GM19193 (cell line): ENCODE data around the gene HOMER2.

Source experiments
- POLR2A ChIP-seq: IDR thresholded peaks from 4 replicates; pipeline ENCODE4 v1.6.1; 2011; ENCODE audit not compliant: insufficient read depth, insufficient read length; ENCODE audit errors: extremely low read depth

HOMER2 gene

DNA sequence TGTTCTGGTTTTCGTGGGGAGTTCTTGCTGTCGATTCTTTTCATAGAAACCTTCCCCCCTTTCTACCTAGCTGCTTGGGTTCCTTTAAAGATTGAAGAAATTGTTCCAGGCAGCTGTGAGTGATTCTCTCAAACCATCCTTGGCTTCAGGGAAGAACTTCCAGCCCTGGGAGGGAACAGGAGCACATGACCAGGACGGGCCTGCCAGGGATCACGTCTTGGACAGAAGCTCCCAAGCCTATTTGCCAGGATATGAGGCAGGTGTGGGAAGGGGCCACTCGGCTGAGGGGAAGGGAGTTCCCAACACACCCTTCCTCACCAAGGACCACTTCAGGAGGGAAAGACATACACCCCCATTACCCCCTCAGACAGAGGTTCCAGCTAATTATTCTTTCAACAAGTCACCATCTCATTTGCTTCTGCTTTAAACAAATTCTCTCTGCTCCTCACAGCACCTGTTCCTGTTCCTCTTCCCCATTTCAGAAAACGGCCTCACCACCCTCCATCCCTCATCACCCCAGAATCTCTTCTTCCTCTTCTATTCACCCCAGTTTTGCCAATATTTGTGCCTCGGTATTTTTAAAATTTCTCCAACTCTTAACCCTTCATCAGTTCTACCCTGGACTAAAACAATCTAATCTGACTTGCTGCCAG is 80.6 kb downstream of the HOMER2 start:
- no peak for TF ChIP-seq POLR2A

DNA sequence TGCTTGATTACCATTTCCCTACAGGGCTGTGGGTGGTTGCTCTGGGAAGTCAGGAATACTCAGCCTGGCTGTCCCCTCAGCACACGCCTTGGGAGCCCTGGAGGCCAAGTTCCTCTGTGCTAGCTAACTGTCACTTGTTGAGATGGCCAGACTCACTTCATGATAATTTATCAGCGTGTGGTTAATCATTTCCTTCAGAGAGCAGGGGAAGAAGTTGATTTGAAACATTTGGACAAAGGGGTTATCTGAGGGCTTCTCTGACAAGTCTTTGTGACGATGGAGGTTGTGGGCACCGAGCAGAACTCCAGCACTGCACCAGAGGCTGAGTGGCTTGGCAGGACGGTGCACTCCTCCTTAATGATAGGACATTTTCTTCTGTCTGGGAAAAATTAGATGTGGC is 81.2 kb downstream of the HOMER2 start:
- TF ChIP-seq POLR2A, result no peak

DNA sequence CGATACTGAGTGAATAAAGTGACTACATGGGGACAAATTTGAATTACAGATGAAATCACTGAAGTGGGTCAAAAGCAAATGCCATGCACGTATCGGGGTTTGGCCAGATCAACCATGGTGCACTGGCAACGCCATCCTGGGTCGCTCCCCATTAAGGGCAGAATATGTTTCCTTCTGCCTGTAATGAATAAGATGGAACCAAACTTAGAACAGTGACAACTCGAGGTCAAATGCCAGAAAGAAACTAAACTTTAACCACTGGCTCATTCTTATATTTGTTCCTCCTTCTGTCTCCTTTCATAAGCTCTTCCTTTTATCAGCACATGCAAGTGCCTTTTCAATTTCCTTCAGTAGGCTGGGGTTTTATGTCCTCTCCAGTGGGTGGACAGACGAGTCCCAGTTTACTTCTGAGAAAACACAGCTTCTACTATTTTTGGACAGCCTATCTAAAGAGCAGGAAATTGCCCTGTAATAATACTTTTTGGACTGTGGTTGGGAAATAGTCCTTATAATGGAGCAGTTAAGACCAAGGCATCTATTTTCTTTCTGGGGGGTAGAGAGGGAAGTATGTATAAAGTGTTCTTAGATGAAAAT is 81.7 kb downstream of the HOMER2 start:
- no peak for TF ChIP-seq POLR2A

DNA sequence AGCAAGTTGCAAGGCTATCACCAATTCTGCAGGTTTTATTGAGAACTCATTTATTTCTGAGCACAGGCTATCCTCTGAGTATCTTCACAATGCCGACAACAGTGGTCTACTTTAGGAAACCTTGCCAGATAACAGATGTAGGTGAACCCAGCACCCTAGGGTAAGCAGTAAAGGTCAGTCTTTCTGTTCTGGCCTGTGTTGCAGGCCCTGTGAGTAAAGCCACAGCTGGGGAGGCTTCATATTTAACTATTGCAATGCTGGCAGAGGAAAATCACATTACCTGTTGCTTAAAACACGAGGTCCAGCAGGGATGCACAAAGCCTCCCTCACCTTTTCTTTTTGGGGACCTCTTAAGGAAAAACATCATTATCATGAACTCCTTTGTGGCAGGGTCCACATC is 87.6 kb downstream of the HOMER2 start:
- TF ChIP-seq POLR2A, result no peak

DNA sequence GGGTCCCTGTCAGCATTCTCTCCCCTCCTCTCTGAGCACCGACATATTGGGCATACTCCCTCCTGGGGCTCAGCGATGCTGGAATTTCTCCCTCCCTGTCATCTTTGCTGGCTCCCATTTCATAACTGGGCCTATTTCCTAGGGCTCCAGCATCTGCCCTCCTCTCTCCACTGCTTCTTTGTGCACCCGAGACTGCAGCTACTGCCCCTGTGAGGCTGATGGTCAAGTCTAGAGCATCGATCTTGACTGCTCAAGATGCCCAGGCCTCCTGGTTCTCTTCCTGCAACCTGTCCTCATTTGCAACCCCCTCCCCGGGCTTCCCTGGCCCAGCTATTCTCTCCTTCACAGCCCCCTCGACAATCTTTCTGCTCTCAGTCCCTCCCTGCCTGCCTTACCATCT is 89.6 kb downstream of the HOMER2 start:
- no peak for TF ChIP-seq POLR2A

DNA sequence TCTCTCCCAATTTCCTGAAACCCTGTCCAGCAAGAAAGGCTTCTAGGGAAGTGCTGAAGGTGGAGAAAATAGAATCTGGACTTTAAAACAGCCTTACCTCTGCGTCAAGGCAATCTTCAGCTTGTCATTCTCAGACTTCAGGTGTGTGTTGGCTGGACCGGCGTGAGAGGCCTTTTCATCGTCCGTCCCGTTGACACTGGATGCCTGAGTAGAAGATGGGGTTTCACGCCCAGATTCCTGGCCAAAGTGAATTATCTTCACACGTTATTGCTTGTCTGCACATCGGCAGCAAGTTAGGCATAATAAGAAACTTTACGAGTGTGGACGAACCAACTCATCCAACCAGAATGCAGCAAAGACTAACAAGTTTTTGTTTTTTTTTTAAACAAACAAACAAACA is 93.6 kb downstream of the HOMER2 start:
- no peak for TF ChIP-seq POLR2A

DNA sequence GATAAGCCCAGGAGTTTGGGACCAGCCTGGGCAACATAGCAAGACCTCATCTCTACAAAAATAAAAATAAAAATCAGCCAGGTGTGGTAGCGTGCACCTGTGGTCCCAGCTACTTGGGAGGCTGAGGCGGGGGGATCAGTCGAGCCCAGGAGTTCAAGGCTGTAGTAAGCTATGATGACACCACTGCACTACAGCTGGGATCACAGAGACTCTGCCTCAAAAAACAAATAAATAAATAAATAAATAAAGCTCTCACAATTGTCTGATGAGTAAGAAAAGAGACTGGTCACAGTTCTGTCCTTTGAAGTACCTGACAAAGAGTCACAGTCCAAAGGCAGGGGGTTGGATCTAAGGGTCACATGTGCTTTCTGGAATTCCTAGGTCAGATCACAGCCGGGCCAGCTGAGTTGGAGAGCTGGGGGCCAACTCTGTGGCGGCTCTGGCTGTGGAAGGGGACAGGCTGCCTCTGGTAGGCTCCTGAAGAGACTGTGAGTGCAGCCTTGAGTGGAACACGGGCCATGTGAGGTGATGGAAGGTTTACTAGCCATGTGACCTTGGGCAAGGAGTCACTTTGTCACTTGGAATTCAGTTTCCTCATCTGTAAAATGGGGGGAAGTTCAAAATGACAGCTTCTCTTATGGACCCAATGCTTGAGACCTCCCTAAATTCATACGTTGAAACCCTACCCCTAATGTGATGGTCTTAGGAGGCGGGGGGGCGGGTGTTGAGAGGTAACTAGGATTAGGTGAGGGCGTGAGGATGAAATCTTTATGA is 95.9 kb downstream of the HOMER2 start:
- TF ChIP-seq POLR2A, result no peak

DNA sequence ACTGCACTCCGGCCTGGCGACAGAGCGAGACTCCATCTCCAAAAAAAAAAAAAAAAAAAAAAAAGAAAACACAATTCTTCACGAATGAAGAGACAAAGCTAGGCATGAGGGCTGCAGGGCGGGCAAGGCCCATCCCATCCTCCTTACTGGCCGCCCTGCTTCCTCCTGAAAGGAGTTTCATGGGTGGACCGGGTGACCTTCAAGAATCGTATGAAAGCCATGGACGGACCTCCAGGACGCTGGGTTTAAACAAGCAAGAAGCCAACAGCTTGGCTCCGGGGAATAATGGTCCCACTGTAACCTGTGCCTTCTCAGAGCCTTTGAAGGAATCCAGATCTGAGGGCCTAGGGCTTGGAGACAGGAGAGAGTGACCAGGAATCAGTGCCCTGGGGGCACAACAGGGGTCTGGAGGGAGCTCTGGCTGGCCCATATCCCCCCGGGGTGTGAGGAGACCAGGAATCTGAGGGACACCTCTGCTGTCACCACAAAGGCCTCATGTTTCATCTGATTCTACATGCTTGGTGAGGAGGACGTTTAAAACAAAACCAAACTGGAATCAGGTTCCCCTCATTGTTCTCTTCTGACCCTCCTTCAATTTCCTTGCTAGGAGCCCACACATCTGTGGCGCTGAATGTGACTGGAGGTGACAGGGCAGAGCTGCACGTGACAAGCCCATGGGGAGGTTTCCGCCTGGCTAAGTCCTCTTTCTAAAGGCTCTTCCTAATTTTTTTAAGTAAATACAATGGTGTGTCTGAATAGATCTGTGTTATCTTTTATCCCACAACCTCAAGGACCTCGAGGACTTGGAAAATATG is 97.0 kb downstream of the HOMER2 start:
- no peak for TF ChIP-seq POLR2A

DNA sequence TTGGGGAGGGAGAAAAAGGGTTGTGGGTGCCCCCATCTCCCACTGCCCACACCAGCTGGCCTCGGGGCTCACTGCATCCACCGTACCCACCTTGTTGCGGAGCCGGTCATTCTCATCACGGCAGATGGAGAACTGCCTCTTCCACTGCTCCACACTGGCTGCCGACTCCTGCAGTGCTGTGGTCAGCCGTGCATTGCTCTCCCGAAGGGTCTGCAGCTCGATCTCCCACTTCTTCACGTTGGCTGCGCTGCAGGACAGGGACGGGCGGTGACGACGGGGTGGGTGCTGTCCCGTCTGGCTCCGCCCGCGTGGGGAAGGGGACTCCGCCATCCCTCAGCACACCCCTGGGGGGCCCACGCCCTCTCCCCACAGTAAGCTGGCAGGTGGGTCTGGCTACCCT is 98.0 kb downstream of the HOMER2 start:
- no peak for TF ChIP-seq POLR2A

DNA sequence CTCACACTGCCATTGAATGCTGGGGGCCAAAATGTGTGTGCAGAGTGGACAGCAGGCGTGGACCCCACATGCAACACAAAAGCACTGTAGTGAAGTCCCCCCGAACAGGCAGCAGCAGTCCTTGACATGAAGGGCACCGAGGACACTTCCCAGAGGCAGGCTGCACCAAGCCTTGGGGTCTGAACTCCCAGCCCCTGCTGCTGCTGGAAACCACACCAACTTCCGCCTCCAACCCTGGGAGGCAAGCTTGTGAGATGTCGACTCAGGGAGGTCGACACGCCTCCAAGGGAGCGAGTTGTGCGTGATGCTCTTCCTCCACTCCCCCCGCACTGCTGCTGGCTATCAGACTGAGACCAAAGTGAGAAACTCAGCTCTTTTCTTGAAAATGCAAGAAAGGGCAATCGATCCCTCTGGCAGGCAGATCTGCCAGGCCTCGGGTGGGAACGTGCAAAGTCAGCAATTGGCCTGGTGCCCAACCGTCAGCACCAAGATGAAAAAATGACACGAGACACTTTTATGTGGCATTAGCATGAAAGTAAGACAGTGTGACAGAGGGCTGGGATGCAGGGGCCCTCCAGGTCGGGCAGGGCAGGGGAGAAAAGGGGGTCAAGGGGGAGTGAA is 99.5 kb downstream of the HOMER2 start:
- TF ChIP-seq POLR2A, result no peak

DNA sequence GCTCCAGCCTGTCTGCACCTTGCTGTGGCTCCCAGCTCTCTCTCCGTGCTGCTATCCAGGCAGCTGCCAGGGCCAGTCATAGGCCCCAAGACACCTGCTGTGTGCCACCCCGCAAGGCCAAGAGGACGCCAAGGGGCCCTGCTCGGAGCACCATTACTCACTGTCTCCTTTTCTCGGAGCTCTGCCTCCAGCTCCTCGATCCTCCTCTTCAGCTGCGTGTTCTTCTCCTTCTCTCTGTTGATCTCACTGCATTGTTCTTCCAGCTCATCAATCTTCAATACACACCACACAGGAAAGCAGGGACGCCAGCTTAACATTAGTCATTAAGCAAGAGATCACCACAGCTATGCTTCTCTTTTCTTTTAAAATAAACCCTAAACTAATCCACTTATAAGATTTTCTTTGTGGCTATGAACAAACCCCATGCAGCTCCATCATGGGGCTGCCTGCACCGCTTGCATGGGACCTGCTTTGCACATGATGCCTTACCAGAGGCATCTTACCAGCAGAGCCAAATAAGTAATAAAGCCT is 100.5 kb downstream of the HOMER2 start:
- TF ChIP-seq POLR2A, result no peak

DNA sequence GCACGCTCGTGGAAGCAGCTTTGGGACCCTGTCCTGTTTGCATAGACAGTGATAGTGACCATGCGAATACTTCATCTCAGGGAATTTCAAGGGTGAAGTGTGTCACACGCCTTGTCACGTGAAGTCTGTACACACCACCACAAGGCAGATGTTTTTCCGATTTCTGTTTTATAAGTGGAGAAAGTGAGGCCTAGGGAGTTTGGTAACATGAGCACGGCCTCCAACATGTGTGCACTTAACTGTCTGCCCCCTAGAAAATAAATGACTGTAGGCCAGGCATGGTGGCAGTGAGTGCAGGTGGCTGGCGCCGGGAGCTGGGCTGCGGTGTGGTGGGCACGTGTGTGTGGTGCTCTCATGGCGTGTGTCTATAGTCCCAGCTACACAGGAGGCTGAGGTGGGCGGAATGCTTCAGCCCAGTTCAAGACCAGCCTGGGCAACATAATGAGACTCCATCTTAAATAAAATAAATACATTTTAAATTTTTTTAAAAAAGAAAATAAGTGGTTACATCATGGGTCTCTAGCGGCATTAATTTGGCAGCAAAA is 101.1 kb downstream of the HOMER2 start:
- TF ChIP-seq POLR2A, result no peak

DNA sequence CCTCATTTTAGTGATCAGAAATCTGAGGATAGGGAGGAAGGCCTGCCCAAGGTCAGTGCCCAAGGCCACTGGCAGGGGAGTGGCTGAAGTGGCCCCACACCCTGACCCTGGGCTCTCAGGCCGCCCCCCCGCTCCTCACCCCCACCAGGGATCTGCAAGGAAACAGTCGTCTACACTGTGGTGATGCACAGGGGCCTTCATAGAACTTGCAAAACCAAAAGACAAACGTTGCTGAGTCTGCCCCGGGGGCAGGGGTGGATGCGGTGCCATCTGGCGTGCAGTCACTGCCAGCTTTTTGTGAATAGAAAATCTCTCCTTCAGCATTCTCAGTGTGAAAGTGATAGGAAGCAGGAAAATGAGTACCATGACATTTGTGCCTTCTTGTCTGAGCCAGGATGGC is 101.8 kb downstream of the HOMER2 start:
- no peak for TF ChIP-seq POLR2A
